Measurements from ENCODE around the gene SPON1.
"Not testable (repeated sequence)": the region's sequence is repeated elsewhere in the genome, so short reads cannot be mapped to it uniquely, and the experiment has no call there.

The SPON1 gene

DNA sequence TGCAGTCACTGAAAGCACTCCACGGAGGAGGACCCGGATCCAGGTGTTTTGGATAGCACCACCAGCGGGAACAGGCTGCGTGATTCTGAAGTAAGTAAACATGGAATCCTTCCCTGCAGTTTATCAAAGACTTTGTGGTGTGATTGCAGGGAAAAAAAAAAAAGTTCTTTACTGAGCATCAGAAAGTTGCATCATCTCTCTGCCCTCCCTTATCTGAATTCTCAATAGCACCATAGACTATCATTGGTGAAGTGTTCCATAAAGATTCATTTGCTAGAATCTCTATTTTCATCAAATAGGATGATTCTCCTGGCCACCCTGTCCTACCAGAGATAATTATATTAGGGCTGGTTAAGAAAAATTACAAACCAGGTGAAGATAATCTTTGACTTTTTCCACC is 79.0 kb downstream of the SPON1 start:
- DNase-seq (ENCODE audit: low read depth): no peak

DNA sequence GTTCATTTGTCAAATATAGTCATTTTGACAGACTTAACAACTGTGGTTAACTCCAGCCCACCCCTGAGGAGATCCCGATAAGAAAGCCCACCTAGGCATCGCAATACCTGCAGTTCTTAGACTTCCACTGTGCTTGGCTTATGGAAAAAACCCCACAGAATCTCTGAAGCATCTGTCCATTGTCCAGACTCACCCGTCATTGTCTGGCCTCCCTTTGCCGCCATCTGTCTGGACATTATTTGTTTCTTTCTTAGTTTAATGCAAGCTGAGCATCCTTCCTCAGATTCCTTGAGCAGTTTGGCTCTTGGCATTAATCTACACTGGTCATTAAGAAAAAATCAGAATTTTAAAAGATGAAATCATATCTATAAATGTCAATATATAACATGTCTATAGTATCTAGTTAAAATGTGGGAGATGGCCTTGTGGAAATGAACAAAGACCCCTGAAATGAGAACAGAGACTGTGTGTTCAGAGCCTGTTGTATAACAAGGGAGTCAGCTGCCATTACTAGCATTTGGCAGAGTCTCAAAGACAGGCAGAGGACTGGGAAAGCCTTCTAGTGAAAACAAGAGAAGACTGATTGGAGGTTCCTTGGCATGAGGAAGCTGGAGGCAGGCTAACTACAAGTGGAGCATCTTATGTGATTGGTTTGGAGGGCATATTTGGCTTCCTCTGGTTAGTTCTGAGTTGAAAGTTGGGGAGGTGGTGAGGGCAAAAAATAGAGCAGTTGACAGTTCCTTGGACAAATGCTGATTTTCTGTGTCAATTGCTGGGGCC is 80.4 kb downstream of the SPON1 start:
- no peak for DNase-seq (ENCODE audit: low read depth)

DNA sequence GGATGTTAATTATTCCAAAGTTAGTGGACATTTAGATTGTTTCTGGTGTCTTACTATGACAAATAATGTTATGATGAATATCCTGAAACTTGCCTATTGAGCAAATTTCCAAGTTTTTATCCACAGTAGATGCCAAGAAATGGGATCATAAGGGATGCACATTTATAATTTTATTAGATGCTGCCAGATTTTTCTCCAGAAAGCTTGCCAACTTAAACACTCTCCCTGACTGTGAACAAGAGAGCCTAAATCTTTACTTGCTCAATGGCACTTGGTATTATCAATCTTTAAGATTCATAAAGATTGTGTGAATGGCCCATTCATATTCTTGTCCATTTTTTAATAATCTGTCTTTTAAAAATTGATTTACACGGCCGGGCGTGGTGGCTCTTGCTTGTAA is 82.4 kb downstream of the SPON1 start:
- DNase-seq (ENCODE audit: low read depth): no peak

- DNase-seq (ENCODE audit: low read depth): no peak
Measured at GRCh38 chr11:14045417-14045816, 82.9 kb downstream of the SPON1 start.

DNA sequence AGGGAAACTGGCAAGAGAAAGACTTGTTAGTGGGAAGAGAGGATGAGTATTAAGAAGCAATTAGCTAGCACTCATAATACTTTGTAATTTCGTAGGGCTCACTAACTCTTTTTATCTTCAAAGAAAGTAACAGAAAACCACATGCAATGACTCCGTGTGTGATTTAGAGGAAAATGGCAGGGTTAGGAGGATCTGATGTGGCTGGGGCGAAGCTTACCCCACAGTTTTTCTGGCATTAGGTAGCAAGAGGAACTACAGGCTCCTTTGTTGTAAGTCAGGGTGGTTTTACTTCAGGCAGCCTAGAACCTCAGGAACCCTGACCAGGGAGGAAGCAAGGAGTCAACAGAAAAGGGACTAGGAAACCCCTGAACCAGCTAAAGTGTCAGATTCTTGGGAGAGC is 89.7 kb downstream of the SPON1 start:
- DNase-seq (ENCODE audit: low read depth): no peak

GRCh38 chr11:14054116-14055107 is 91.9 kb downstream of the SPON1 start:
- DNase-seq (ENCODE audit: low read depth): no peak

GRCh38 chr11:14055936-14056335 is 93.4 kb downstream of the SPON1 start:
- DNase-seq (ENCODE audit: low read depth): no peak

GRCh38 chr11:14058061-14058460 is 95.5 kb downstream of the SPON1 start:
- DNase-seq (ENCODE audit: low read depth): no peak

DNA sequence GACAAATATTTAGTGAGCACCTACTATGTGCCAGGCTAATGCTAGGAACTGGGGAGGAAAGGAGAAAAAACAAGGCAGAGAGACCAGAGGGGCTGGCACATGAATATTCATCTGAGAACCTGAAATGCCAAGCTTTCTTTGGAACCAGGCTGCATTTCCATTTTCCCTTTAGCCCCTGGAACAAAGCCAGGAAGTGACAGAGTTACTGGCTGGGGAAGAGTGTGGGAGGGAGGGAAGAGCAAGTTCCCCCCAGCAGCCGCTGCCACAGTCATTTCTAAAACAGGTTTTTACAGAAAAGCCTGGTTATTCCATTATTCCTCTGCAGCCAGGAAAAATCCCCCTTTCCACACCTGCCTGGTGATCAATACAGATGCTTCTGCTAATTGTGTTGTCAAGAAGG is 97.0 kb downstream of the SPON1 start:
- DNase-seq (ENCODE audit: low read depth): no peak

DNA sequence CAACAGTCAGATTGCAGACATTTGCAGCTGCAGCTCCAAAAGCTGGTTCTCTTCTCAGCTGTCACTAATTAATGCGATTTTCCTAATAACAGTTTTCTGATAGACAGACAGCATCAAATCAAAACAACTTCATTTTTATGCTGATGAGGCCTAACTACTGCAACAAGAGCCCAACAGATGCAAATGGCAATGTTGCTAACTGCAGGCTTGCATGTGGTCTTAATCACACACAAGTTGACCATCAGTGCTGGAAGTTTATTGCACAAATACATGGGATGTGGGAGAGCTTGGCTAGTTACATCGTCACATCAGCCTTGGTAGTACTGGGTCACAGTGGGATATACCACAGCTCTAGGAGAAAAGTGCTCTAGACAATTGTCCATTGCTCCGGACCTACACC is 99.2 kb downstream of the SPON1 start:
- no peak for DNase-seq (ENCODE audit: low read depth)

- DNase-seq (ENCODE audit: low read depth): no peak
Measured at GRCh38 chr11:14065141-14065540, 102.6 kb downstream of the SPON1 start.

GRCh38 chr11:14065681-14066080 is 103.2 kb downstream of the SPON1 start:
- DNase-seq (ENCODE audit: low read depth): no peak

GRCh38 chr11:14067686-14068085 is 105.2 kb downstream of the SPON1 start:
- no peak for DNase-seq (ENCODE audit: low read depth)

DNA sequence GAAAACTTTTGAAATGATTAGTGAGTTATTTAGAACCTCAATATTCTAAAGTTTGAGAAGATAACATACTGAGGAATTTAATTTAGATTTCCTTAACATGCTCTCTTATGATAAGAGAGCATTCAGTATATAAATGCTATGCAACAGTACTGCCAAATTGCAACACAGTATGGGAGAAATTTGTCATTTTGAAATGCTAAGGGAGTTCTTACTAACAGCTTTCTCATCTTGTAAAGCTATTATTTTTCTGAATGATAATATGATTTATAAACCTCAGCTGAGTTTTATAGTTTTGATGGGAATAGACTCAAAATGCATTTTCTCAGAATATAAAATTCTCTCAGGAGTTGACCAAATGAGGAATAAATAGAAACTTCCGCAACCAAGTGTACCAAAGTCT is 108.4 kb downstream of the SPON1 start:
- no peak for DNase-seq (ENCODE audit: low read depth)

- no peak for DNase-seq (ENCODE audit: low read depth)
Measured at GRCh38 chr11:14073849-14074476, 111.4 kb downstream of the SPON1 start.

DNA sequence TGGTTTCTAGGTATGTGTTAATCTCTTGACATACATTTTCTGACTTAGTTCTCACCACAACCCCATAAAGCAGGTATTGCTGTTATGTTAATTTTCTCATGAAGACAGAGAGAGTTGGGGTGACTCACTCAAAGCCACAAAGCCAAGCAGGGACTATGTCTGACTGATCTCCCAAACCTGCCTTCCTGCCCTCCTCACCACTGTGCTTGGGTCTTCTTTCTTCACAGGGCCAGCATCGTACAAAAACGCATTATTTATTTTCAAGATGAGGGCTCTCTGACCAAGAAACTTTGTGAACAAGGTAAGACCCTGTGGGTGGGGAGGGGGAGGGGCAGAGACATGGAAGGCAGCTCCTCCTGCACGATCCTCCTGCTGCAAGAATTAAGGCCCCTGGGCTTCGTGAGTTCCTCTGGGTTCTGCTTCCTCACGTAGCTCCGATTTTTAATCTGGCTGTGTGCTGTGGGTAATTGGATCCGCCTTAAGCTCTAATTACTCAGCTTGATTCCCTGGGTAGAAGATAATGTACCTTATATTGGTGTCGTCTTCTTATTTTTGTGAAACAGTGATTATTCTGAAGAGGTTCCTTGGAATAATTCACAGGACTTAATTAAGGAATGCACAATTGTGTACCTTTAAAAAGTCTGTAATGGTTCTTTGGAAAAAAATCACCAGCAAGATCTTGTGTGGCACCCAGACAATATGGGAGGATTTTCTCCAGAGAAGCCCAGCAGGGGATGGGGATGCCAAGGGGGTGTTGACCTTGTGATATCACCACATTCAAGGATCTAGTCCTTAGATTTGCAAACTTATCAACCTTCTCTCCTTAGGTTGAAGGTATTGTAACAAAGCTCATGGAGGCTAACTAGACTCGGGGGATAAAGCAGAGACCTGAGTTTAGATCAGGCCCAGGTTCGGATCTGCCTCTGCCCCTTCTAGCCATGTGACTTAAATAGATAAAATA is 112.9 kb downstream of the SPON1 start:
- DNase-seq (ENCODE audit: low read depth): peak; percentile 19

GRCh38 chr11:14079011-14079410 is 116.5 kb downstream of the SPON1 start:
- no peak for DNase-seq (ENCODE audit: low read depth)

- no peak for DNase-seq (ENCODE audit: low read depth)
Measured at GRCh38 chr11:14079797-14080196, 117.3 kb downstream of the SPON1 start.

DNA sequence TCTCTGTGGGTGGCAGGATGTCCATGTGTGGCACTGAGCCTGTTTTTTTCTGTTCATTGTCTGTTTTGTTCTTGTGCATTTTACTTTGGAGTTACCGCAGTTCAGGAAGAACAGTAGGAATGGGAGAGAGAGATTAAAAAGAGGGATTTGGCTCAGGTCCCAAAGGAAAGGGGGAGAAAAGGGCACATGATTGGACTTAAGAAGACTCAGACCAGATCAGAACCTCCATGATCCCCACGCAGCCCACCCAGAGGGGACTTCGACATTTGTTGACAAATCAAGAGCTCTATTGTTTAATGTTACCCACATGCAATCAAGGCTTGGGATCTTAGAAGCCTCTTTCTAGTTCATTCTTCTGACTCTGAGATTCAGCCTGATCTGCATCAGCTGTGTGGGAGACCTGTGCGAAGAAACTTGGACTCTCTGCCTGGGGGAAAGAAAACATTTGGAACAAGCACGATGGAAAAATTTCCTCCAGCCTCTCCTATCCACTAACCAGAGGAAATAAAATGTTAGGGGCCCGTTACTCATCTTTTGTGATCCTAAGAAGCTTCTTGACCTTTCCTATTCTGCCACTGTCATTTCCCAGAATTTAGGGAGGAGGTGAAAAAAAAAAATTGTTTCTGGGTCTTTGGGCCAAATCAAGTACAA is 119.2 kb downstream of the SPON1 start:
- no peak for DNase-seq (ENCODE audit: low read depth)

- no peak for DNase-seq (ENCODE audit: low read depth)
Measured at GRCh38 chr11:14082338-14082737, 119.8 kb downstream of the SPON1 start.

DNA sequence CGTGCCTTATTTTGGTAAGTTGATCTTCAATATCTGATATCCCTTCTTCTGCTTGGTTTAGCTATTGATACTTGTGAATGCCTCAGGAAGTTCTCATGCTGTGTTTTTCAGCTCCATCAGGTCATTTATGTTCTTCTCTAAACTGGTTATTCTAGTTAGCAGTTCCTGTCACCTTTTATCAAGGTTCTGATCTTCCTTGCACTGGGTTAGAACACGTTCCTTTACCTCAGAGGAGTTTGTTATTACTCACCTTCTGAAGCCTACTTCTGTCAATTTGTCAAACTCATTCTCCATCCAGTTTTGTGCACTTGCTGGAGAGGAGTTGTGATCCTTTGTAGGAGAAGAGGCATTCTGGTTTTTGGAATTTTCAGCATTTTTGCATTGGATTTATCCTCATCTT is 126.3 kb downstream of the SPON1 start:
- not testable (repeated sequence) for DNase-seq (ENCODE audit: low read depth)

All from stimulated activated CD8-positive, alpha-beta memory T cell treated with anti-CD3 and anti-CD28 coated beads, Interleukin-7, amount 100 ng/mL, for 24 hours (primary cell).